GM18520 (cell line): Measurements from ENCODE around the gene WNK2.
"Not testable (repeated sequence)": the region's sequence is repeated elsewhere in the genome, so short reads cannot be mapped to it uniquely, and the experiment has no call there.

Experiments used
- ATAC-seq: cut with Tn5 transposase; IDR thresholded peaks from one replicate; pipeline ENCODE4 v1.9.1; 2021; ENCODE audit not compliant: unreplicated experiment

WNK2 gene

GRCh38 chr9:93233033-93233432 lies 49.1 kb downstream of the WNK2 start:
- no peak for ATAC-seq

DNA sequence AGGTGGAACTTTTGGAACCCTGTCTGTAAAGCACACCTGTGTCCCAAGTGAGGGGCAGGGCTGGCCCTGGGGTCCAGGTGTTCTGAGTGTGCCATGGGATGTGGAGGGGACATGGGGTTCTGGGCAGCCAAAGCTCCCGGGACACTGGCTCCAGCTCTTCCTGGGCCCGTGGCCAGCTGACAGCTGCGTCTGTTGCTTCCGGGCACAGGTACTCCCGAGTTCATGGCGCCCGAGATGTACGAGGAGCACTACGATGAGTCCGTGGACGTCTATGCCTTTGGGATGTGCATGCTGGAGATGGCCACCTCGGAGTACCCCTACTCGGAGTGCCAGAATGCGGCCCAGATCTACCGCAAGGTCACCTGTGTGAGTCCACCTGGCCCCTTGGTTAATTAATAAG lies 50.7 kb downstream of the WNK2 start:
- ATAC-seq, result no peak

- no peak for ATAC-seq
These were observed 51.5 kb downstream of the WNK2 start for GRCh38 chr9:93235300-93235960.

- ATAC-seq, result no peak
These were observed 52.7 kb downstream of the WNK2 start for GRCh38 chr9:93236541-93237206.

DNA sequence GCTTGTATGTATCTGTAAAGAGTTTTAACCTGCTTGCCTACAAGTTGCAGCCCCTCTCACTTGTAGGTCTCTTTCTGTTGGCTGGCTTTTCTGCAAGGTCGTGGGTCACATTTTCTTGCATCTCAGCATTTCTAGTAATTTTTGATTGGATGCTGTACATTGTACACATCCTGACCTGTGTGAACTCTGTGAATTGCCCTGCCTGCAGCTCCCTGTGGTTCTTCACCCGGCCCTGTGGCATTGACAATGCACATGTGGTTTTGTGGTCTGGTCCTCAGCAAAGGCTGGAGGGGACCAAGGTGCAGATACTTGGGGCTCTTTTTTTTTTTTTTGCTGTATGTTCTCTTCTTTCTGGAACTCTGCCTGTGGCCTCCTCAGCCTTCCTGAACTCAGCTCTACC lies 53.6 kb downstream of the WNK2 start:
- no peak for ATAC-seq

DNA sequence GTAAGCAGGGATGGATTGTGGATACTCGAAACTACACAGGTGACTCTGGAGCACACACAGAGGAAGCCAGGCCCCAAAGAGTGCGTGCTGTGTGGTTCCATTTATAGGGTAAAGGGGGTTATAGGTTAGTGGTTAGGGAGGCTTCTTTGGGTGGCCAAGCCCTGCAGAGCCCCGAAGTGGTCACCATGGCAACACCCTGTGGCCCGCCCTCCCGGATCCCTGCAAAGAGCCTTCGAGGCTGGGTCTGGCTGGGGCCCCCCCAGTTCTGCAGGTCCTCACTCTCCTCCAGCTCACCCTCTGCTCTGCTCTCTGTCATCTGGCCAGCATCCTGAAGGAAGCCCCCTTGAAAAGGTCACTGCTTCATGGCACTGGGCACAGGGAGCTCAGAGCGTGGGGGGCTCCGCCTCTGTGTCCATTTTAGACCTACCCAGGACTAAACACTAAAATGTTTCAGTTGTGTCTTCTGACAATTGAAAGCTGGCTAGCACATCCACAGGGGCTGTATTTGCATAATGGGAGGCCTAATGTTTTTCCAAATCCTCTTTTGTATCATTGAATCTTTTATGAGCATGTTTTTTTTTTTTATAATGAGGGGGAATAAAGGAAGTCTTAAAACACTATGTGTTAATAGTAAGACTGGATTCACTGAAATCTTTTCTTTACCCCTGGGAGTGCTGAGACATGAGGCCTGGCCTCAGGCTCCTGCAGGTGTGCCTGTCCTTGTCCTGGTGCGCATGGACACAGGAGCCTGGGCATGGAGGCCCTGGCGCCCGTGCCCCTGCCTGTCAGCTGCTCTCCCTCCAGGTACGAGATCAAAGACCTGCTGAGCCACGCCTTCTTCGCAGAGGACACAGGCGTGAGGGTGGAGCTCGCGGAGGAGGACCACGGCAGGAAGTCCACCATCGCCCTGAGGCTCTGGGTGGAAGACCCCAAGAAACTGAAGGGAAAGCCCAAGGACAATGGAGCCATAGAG lies 55.3 kb downstream of the WNK2 start:
- no peak for ATAC-seq

DNA sequence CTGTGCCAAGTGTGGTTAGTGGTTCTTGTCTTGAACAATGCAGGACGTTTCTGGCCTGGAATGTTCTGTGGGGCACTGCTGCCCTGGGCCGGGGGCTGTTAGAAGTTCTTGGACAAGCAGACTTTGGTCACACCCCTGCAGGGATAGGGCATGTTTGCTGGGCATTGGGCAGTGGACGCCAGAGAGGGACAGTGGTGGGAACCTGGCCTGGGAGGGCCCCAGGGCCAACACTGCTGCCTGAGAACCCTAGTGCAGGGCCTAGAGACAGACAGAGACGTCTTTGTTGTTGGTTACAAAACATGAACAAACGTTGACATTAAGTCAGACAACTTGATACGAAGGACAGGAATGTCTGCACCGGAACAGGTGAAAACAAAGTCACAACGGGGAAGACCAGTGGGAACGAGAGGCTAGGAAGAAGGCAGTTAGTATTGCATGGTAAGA lies 57.0 kb downstream of the WNK2 start:
- ATAC-seq, result no peak

DNA sequence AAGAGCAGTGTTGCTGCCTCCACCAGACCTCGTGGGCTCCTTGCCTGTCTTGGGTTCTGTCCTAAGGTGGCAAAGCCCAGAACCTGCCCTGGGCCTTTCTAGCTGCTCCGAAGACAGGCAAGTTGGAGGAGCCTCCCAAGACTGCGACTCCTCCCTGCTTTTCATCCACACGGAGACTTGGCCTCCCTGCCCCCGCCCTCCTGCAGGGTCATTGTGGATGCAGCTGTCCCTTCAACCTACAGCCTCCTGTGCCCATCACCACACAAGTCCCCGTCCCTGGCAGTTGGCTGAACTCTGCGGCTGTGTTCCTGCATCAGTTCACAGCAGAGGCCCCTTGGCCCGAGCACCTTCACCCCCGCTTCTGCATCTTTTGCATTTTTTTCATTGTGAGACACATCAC lies 59.2 kb downstream of the WNK2 start:
- ATAC-seq, result no peak

- no peak for ATAC-seq
These were observed 60.2 kb downstream of the WNK2 start for GRCh38 chr9:93244101-93244500.

DNA sequence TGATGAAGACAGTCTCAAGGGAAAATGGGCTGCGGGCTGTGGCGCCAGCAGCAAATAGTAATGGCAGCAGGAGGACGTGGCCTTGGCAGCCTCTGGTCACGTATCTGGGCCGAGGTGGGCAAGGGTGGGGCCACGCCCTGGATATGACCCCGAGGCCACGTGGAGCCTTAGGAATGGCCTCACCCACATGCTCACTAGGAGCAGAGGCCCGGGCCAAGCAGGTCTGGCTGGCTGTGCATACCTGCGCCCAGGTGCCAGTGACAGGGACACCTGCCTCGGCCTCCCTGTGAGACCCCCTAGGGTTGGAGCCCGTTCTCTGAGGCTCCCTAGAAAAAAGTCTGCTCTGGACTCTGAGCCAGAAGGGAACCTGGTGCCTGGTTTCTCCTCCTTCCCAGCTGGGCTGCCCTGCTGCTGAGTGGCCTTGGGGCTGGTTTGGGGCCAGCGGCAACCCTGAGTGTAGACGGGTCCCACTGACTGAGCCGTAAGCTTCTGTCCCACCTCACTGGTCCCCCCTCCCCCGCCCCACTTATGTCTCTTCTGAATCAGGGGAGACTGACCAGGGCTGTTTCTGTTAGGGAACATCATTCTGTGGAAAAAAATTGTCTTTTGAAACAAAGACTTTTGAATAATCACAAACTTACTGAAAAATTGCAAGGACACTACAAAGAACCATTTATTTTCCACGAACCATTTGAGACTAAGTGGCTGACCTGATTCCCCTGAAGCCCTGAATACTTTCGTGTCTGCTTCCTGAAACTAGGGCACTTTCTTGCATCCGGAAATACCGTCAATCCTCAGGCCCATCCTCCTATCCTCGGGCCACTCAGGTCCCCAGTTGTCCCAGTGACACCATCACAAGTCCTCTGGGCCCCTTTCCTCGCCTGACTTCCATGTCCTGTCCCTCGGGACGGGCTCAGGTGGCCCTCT lies 60.8 kb downstream of the WNK2 start:
- no peak for ATAC-seq

DNA sequence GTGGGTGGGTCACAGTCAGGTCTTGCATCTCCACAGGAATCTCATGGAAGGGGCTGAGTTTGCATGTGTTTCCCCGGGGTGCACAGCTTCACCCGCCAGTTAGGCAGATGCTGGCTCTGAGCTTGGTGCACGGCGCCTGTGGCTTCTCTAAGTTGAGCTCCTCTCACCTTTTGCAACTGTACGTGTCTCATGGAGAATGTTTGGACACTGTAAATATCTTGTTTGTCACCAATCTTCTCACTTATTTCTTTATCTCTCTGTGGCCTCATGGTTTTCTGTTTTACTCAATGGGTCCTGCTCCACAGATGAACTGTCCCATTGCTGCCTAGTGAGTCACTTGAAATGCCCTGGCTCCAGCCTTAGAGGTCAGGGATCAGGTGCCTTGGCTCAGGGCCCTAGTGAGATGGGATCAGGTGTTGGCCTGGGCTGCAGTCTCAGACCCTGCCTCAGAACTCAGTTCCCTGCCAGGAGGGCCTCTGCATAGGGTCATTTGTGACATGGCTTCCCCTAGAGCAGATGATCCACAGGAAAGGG lies 61.6 kb downstream of the WNK2 start:
- no peak for ATAC-seq

GRCh38 chr9:93246111-93246510 lies 62.2 kb downstream of the WNK2 start:
- ATAC-seq, result no peak

GRCh38 chr9:93246526-93246925 lies 62.6 kb downstream of the WNK2 start:
- ATAC-seq, result no peak

- no peak for ATAC-seq
These were observed 63.3 kb downstream of the WNK2 start for GRCh38 chr9:93247099-93247865.

DNA sequence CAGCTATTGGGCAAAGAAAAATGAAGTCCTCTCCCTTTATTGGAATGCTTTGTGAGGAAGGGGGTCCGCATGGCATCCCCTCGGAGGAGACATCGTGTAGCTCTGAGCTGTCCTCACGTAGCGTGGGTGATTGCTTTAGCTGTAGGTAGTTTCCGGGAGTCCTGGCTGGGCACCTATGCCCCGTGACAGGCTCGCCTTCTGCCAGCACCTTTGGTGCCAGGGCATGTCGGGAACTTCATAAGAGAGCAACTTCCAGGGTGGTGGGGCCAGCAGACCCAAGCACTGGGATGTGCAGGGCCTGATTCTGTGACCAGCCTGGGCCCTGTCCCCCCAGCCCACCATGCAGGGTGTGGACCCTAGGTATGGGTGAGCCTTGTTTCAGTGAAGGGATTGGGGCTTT lies 64.0 kb downstream of the WNK2 start:
- ATAC-seq, result no peak

- ATAC-seq, result no peak
These were observed 64.6 kb downstream of the WNK2 start for GRCh38 chr9:93248386-93249040.

DNA sequence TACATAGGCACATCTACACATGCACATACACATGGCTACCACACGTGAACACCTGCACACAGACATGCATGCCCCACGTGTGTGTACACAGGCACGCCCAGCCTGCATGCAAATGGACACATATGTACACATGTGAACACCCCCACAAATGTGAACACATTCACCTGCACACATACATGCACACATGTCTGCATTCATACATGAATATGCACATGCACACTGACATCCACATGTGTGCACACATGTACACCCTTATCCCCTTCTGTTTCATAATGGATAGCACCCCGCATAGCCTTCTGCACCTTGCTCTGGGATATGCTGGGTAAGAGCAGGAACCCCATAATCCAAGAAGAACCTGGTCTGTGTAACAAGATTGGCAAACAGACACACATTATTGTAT lies 66.2 kb downstream of the WNK2 start:
- no peak for ATAC-seq

DNA sequence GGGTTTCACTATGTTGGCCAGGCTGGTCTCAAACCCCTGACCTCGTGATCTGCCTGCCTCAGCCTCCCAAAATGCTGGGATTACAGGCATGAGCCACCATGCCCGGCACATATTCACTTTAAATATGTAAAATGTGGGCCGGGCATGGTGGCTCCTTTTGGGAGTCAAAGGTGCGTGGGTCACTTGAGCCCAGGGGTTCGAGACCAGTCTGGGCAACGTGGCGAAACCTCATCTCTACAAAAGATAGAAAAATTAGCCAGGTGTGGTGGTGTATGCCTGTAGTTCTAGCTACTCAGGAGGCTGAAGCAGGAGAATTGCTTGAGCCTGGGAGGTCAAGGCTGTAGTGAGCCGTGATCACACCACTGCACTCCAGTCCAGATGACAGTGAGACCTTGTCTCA lies 67.4 kb downstream of the WNK2 start:
- not testable (repeated sequence) for ATAC-seq

DNA sequence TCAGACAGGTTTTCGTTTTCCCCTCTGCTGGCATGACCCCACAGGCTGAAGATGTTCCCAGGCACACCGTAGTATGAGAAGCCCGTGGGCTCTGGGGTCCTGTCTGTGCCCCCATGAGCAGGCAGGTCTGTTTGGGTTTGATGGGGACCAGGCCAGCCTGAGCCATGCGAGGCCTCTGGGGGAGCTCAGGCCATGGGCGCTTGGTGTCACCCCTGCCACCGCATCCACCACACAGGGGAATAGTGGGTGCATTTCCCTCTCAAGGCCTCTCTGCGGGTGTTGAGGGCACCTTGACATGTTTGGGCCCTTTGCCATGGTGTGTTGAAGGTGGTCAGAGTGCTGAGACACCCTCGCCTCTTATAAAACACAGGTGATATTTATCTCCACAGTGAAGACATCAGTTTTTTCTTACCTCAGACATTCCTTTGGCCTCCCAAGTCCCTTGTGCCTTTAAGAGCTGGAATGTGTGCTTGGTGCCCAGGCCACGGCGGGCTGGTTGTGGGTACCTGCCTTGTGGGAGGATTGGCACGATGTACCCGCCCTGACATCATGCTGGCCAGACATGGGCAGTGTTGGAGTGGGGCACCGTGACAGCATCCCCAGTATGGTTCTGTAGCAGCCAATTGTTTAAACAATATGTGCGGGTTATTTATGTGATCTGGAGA lies 68.3 kb downstream of the WNK2 start:
- ATAC-seq, result no peak
